ENCODE results near the gene CRACR2A.

Gene CRACR2A

DNA sequence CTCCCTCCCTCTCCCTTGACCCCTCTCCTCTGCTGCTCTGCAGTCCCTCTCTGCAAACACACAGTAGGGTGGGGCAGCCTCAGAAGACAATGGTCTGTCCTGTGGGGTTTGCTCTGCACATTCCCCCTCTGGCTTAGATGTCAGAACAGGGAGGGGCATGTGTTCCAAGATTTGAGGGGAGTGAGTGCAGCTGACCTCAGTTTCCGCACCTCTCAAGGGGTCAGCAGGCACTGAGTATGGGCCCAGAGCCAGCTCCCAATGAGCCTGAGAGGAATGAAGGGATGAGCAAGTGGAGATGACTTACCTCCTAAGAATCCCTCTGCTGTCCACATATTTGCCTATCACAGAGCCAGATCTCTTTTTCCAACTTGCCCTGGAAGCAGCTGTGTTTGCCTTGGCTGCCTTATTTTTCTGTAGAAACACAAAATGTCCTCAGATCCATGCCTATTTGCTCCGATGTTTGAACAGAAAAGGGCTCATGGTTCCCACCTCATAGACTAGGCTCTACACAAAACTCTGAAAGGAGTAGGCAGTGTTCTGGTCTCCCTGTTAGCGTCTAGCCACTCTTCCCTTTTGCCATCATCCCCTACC, 111.4 kb downstream of the CRACR2A start:
- H3K4me3 Mint-ChIP-seq: no peak overlapping the region
- H3K9me3 Mint-ChIP-seq (ENCODE audit: low read depth): no peaks in the 10 kb centered on the region
- H3K27ac Mint-ChIP-seq: no peak overlapping the region
- H3K36me3 Mint-ChIP-seq: peaks cover 33% of the 10 kb centered on the region
- H3K27me3 Mint-ChIP-seq: no peaks in the 10 kb centered on the region
- H3K4me1 Mint-ChIP-seq (ENCODE audit: low read depth): no peaks in the 10 kb centered on the region

DNA sequence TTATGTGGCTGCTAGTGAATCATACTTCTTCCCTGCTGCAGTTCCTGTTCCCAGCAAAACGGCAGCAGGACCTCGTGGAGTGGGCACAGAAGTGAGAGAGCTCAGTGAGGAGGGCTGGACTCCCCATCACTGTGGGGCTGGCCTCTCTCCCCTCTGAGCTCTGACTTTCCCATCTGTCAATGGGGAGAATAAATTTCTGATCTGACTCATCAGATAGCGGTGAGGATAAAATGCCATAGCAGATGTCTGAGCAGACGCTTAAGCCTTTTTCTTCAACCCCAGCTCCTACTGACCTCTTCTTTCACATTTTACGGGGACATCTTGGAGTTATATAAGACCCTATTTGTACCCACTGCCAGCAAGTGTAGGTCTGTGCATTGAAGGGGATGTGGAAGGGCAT, 116.6 kb downstream of the CRACR2A start:
- Mint-ChIP-seq H3K4me3 (no peak overlapping the region), H3K9me3 (ENCODE audit: low read depth) (no peaks in the 10 kb centered on the region), H3K36me3 (peaks cover 20% of the 10 kb centered on the region), H3K27me3 (no peaks in the 10 kb centered on the region), H3K27ac (peak overlapping the region; percentile 22), H3K4me1 (ENCODE audit: low read depth) (no peaks in the 10 kb centered on the region)

DNA sequence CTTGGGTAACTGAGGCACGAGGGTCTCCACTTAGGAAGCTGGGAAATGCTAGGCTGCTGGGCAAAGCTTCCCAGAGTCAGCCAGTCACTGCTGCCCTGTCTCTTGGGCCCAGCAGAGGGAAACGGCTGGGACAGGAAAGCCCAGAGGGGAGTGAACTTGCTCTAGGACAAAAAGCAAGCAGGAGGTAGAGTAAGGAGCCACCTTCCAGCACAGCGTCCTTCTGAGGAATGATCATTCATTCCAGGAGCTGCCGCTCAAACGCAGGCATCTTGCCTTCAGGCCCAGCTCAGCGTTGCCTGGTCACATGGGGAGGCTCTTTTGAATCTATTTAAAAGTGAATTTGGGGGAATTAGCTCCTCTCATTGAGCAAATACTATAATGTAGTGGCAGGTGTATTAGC, 118.6 kb downstream of the CRACR2A start:
- Mint-ChIP-seq H3K4me3 (no peak overlapping the region), H3K27ac (no peak overlapping the region), H3K36me3 (peaks cover 16% of the 10 kb centered on the region), H3K27me3 (no peaks in the 10 kb centered on the region), H3K9me3 (ENCODE audit: low read depth) (no peaks in the 10 kb centered on the region), H3K4me1 (ENCODE audit: low read depth) (no peaks in the 10 kb centered on the region)

DNA sequence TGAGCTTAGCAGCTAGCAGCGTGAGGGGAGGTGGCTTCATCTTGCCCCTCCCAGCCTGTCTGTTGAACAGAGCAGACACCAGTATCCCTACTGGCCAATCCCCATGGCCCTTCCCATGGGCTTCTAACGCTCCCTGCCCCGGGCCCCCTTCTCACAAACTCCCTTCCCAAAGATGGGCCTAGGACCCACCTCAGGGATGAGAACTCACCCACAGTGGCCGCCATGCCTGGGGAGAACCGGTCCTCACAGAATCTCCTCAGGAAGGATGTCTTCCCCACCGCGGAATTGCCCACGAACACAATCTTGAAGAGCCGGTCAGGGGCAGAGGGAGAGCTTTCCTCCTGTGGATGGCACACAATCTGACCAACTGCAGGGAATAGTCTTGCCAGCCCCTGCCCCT, 119.5 kb downstream of the CRACR2A start:
- Mint-ChIP-seq H3K36me3 (peaks cover 16% of the 10 kb centered on the region), H3K9me3 (ENCODE audit: low read depth) (no peaks in the 10 kb centered on the region), H3K27ac (no peak overlapping the region), H3K4me3 (no peak overlapping the region), H3K4me1 (ENCODE audit: low read depth) (no peaks in the 10 kb centered on the region), H3K27me3 (no peaks in the 10 kb centered on the region)

DNA sequence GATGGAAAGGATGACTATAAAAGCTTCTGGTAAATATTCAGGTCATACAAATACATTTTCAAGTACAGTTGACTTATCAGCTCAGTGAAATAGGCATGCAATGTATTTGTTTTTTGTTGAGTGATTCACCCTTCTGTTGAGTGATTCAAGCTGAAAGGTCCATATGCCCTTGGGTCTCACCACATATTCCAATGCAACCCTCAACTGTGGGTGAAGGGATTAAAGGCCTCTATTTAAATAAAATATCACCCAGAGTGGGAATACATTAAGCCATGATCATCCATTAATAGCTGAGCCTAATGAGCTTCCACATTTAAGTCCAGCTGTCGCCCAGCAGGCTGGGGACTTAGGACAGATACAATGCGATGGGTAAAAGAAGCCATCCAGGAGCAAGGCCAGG, 120.2 kb downstream of the CRACR2A start:
- Mint-ChIP-seq H3K4me3 (no peak overlapping the region), H3K27ac (no peak overlapping the region), H3K9me3 (ENCODE audit: low read depth) (no peaks in the 10 kb centered on the region), H3K27me3 (no peaks in the 10 kb centered on the region), H3K36me3 (peaks cover 16% of the 10 kb centered on the region), H3K4me1 (ENCODE audit: low read depth) (no peaks in the 10 kb centered on the region)

DNA sequence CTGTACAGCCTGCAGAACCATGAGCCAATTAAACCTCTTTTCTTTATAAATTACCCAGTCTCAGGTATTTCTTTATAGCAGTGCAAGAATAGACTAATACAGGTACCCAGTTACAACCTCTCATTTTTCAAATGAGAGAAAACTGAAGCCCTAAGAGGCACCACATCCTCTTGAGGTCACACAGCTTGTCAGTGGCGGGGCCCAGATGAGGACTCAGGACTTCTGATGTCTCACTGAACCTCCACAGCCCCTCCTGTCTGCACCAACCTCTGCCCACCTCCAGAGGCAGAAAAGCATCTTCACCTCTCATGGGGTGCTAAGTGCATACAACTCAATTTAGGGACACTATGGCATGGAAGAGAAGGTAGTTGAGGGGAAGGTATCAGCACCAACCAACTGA, 120.7 kb downstream of the CRACR2A start:
- H3K27ac Mint-ChIP-seq: no peak overlapping the region
- peaks cover 11% of the 10 kb centered on the region for H3K36me3 Mint-ChIP-seq
- no peaks in the 10 kb centered on the region for H3K4me1 Mint-ChIP-seq (ENCODE audit: low read depth)
- no peaks in the 10 kb centered on the region for H3K9me3 Mint-ChIP-seq (ENCODE audit: low read depth)
- H3K27me3 Mint-ChIP-seq: no peaks in the 10 kb centered on the region
- no peak overlapping the region for H3K4me3 Mint-ChIP-seq

DNA sequence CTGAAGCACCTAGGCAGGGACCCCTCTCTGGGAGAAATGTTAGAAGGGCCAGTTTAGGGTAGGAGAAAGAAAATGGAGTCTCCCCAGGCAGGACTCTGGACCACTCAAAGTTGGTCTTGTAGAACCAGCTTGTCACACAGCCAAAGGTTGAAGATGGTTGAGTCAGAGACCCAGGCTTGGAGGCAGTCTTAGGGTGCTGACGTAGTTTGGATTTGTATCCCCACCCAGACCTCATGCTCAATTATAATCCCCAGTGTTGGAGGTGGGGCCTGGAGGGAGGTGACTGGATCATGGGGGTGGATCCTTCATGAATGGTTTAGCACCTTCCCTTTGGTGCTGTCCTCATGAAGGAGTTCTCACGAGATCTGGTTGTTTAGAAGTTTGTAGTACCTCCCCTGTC, 121.2 kb downstream of the CRACR2A start:
- Mint-ChIP-seq H3K36me3 (peaks cover 10% of the 10 kb centered on the region), H3K4me1 (ENCODE audit: low read depth) (no peaks in the 10 kb centered on the region), H3K4me3 (no peak overlapping the region), H3K27ac (no peak overlapping the region), H3K27me3 (no peaks in the 10 kb centered on the region), H3K9me3 (ENCODE audit: low read depth) (no peaks in the 10 kb centered on the region)

DNA sequence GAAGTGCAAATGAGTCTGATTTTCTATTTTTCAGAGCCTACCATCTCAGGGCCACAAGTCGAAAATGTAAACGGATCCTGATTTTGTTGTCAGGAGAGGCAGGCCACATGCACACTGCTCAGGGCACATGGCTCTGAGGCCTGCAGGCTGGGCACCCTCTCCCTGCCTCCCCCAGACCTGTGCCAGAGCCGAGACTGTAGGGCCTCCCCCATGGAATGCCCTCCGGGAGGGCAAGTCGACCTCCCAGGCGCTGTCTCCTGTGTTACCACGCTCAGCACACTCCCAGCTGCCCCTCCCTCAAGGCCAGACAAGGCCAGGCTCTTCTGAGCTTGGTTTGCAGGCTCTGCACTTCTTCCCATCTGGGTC, 121.7 kb downstream of the CRACR2A start:
- H3K27me3 Mint-ChIP-seq: no peaks in the 10 kb centered on the region
- H3K9me3 Mint-ChIP-seq (ENCODE audit: low read depth): no peaks in the 10 kb centered on the region
- H3K27ac Mint-ChIP-seq: no peak overlapping the region
- no peaks in the 10 kb centered on the region for H3K4me1 Mint-ChIP-seq (ENCODE audit: low read depth)
- H3K36me3 Mint-ChIP-seq: peaks cover 10% of the 10 kb centered on the region
- no peak overlapping the region for H3K4me3 Mint-ChIP-seq

DNA sequence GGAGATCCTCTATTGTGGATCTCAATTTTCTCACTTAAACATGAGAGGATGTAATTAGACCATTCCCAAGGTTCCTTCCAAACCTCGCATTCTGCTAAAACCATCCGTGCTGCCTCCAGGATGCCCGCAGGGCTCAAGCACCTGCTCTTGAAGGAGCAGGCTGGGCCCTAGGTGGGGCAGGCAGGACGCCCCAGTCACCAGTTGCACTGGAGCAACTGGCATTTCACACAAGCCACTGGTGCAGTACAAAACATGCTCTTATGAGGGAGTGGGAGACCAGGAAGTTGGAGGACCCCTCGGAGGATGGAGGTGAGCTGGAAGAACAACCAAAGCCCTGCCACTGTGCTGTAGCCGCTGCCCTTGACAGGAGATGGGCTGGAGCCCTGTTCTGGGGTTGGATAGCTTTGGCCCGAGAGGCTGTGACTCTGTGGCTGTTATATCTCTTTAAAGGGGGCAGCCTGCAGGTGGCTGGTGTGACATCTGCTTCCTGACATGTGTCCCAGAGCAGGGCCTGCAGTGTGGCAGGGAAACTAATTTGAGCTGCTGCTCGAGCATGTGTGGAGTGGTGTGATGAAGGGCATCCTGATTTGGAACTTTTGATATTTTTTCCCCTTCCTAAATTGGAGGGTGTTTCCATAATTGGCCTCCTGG, 122.2 kb downstream of the CRACR2A start:
- no peaks in the 10 kb centered on the region for H3K9me3 Mint-ChIP-seq (ENCODE audit: low read depth)
- H3K4me3 Mint-ChIP-seq: no peak overlapping the region
- H3K27me3 Mint-ChIP-seq: no peaks in the 10 kb centered on the region
- peaks cover 7% of the 10 kb centered on the region for H3K36me3 Mint-ChIP-seq
- H3K4me1 Mint-ChIP-seq (ENCODE audit: low read depth): no peaks in the 10 kb centered on the region
- no peak overlapping the region for H3K27ac Mint-ChIP-seq

DNA sequence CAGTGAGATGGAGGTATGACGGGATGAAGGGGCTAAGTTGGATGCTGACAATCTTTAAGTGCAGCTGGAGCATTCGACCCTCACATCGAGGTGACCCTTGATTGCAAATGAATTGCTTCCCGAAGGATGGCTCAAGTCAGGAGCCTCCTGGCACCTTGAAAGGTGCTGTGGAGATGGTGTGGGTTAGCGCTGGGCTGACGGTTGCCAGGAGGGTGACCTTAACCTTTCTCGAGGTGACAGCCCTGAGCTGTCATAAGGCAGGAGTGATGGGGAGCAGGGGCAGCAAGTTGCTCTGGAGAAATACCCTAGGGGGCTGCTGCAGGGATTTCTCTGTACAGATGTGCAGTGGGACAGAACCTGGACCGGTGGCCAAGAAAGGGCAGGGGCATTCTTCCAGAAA, 122.8 kb downstream of the CRACR2A start:
- Mint-ChIP-seq H3K4me3 (no peak overlapping the region), H3K27ac (peak overlapping the region; percentile 34), H3K9me3 (ENCODE audit: low read depth) (no peaks in the 10 kb centered on the region), H3K36me3 (peaks cover 9% of the 10 kb centered on the region), H3K27me3 (no peaks in the 10 kb centered on the region), H3K4me1 (ENCODE audit: low read depth) (no peaks in the 10 kb centered on the region)

DNA sequence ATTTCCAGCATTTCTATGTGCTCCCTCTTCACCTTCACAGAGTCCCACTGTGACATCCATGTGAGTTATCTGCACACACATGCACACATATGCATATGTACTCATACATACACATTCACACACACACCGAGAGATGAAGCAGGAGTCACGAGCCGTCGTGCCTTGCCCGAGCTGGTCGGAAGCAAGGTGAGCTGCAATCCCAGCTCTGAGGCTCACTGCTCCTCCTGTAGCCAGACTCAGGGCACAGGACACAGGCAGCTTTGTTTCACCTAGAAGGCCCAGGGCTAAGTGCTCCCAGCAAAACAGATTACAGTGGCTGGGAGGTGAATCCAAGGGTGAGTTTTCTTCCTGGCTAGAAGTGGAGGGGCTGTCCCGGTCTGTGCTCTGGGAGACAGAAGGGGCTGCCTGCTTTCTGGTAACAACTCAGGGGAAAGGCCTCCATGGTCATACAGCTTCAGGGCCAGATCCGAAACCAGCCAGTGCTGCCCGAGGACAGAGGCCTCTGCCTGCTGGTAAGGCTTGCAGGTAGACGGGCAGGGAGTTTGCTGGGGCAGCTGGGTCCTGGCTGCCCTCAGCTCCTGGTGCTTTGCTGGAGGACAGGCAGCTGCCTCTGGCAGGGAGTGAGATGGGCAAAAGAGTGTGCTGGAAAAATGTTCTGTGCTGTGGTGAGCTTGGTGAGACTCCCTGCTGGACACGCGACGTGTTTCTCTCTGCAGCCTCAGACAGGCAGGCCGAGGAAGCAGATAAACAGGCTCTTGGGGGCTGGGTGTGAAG, 123.7 kb downstream of the CRACR2A start:
- no peaks in the 10 kb centered on the region for H3K9me3 Mint-ChIP-seq (ENCODE audit: low read depth)
- H3K27me3 Mint-ChIP-seq: no peaks in the 10 kb centered on the region
- no peak overlapping the region for H3K4me3 Mint-ChIP-seq
- H3K4me1 Mint-ChIP-seq (ENCODE audit: low read depth): no peaks in the 10 kb centered on the region
- peaks cover 9% of the 10 kb centered on the region for H3K36me3 Mint-ChIP-seq
- no peak overlapping the region for H3K27ac Mint-ChIP-seq

DNA sequence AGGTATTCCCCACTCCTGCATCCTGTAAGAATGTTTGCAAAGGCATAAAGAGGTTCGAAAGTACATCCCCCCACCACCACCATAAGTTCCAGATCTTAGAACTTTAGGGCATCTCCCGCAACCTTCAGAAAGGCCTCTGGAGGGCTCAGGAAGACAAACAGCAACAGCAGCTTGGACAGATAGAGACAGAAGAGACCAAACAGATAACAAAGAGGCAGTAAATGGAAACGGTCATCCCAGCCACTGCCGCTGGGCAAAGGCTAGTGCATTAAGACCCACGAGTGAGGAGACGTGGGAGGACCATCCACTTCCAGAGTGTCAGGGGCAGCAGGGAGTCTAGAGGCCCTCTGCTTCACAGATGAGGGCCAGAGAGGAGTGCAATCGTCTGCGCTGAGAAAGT, 124.3 kb downstream of the CRACR2A start:
- Mint-ChIP-seq H3K36me3 (peaks cover 11% of the 10 kb centered on the region), H3K9me3 (ENCODE audit: low read depth) (no peaks in the 10 kb centered on the region), H3K27ac (no peak overlapping the region), H3K27me3 (no peaks in the 10 kb centered on the region), H3K4me1 (ENCODE audit: low read depth) (no peaks in the 10 kb centered on the region), H3K4me3 (no peak overlapping the region)

DNA sequence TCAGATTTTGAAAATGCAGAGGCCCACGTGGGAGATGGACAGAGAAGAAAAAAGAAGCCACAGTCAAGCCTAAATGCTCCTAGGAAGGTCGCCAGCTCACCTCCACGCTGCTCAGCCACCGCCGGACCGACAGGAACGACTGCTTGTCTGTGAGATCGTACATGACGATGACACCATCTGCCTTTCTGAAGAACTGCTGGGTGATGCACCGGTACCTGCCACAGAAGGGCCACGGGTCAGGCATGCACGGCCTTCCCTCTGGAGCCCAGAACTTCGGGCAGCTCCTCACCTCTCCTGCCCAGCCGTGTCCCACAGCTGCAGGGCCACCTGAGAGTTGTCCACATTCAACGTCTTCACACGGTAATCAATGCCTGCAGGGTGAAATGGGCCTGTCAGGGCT, 125.6 kb downstream of the CRACR2A start:
- H3K9me3 Mint-ChIP-seq (ENCODE audit: low read depth): no peaks in the 10 kb centered on the region
- H3K4me1 Mint-ChIP-seq (ENCODE audit: low read depth): no peaks in the 10 kb centered on the region
- H3K27ac Mint-ChIP-seq: no peak overlapping the region
- H3K36me3 Mint-ChIP-seq: peaks cover 11% of the 10 kb centered on the region
- no peak overlapping the region for H3K4me3 Mint-ChIP-seq
- H3K27me3 Mint-ChIP-seq: no peaks in the 10 kb centered on the region

DNA sequence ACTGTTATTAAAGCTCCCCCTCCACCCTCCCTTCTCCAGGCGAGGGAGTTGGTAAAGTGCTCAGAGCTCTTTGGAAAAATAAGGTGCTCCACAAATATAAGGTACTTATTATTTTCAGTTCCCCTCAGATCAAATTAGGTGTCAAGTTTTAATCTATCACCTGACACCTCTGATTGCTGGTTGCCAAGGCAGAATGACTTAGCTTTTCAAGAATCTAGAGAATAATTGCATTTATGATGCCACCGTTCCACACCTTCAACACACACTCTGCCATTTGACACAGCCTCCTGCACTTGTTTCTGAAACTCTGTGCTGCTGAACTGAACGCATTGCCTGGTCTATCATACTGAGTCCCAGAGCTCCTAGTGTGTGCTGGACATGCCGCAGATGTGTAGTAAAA, 128.6 kb downstream of the CRACR2A start:
- no peaks in the 10 kb centered on the region for H3K27me3 Mint-ChIP-seq
- peaks cover 8% of the 10 kb centered on the region for H3K36me3 Mint-ChIP-seq
- H3K4me1 Mint-ChIP-seq (ENCODE audit: low read depth): no peaks in the 10 kb centered on the region
- no peaks in the 10 kb centered on the region for H3K9me3 Mint-ChIP-seq (ENCODE audit: low read depth)
- no peak overlapping the region for H3K27ac Mint-ChIP-seq
- no peak overlapping the region for H3K4me3 Mint-ChIP-seq

DNA sequence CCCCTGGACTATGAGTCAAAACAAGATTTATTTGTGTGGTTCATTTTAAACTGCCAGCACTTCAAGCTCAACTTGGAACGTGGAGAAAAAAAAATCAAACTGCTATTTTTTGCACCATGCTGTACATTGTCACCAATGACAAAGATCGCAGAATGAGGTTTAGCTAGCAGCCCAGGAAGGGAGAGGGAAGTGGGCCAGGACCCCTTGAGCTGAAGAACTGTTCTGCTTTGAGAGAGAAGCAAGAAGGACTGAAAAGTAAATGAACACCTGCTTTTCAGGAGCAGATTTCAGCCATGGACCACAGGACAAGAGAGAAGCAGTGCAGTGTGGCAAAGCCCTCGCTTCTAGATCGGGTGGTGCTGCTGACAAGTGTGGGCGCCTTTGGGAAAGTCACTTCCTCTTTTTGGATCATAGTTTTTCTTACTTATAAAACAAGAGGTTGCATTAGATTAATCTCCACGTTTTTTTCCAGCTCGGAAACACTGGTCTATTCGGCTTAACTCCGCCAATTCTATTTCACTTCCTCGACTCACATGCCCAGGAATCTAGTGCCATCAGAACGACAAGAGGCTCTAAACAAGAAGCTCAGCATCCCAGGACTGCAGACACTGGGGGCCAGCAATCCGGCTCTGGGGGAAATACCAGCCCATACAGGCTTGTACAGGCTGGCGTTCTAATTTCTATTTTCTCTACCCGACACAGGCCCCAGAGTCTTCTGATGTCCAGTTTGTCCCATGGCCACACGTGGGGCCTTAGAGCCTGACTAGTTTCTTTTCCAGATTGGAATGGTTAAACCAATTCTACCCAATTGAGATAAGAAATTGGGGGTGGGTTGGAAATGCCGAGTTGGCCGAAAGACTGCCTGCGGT, 129.9 kb downstream of the CRACR2A start:
- Mint-ChIP-seq H3K4me1 (ENCODE audit: low read depth) (no peaks in the 10 kb centered on the region), H3K4me3 (no peak overlapping the region), H3K27me3 (no peaks in the 10 kb centered on the region), H3K27ac (no peak overlapping the region), H3K36me3 (peaks cover 8% of the 10 kb centered on the region), H3K9me3 (ENCODE audit: low read depth) (no peaks in the 10 kb centered on the region)
